ENCODE measurements around the gene HOMER1. TPM values are rescaled to one million over a fixed set of nuclear protein-coding genes. Genes with fewer than 3 reads are reported as not detected.

Gene HOMER1
- total RNA-seq, 2 experiments from 2014 or later, result 10.3 to 13.0 TPM

DNA sequence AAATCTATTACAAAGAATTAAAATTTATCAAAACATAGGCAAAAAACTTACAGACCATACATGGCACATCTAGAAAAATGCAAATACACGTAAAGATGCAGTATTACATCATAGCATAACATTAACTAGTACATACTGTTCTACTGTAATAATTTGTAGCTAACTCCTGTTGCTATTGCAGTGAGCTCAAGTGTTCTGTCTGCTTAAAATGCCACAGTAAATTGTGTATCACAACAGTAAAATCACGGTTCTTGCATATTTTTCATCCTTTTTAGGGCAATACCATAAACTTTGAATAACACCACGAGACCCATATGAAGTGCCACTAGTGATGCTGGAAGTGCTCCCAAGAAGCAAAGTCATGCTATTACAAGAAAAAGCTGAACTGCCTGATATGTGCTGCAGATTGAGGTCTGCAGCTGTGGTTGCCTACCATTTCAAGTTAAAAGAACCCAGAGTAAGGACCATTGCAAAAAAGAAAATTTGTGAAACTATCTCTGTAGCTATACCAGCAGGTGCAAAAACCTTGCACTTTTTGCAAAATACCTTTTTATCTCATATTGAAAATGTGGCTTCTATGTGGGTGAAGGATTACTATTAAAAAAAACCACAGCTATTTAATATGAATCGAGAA lies 14.2 kb downstream of the HOMER1 start:
- ChIA-PET CTCF (interaction anchor here (1.3 kb wide), 1 partner anchor 14 kb away, joined by 4 read pairs; the partner anchor contains the start of gene HOMER1), POLR2A (interaction anchor here (0.6 kb wide), 1 partner anchor 9 kb away, joined by 15 read pairs; no protein-coding TSS in a partner anchor)

DNA sequence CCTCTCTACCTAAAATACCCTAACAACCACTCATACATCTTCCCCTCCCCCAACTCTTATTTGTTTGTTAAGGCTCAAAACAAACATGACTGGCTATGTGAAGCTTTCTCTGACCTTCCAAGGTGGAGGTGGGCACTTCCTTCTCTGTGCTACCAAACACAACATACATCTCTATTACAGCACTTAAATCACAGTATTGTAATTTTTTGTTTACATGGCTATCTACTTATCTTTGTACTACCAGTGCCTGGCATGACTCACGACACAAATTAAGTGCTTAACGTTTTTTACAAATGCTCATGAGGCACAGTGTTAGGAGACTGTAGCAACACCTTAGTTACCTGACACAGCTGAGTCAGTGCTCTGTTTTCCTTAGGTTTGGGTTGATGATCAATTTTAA lies 18.6 kb downstream of the HOMER1 start:
- POLR2A ChIA-PET, result no interaction called here
- CTCF ChIA-PET, result no interaction called here

DNA sequence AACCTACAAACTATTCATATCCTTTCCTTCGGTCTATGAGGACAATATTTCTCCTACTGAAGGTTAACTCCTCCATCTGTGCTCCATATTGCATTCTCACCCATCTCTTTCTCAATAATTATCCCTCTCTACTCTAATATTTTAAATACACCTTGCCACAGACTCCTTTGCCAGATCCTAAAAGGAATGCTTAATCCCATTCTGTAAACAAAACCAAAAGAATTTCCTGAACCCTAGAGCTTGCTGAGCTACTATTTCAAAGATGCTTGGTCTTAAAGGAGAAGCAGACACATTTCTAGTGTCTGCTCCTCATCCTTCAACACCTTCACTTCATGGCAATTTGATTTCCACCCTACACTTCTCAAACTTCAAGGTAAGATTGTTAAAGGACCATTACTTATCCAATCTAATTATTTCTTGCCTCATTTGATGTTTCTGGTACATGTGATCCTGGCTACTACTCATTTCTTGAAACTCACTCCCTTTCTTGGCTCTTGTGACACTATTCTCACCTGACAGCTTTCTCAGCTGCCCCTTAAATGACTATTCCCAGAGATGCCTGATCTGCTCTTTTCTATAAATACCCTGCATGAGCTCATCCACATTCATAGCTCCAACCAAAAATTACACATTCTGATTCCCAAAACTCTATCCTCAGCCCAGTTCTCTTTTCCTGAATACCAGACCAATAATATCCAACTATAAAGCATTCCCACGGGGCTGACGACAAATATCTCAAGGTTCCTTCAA lies 20.2 kb downstream of the HOMER1 start:
- ChIA-PET CTCF (no interaction called here), POLR2A (no interaction called here)

DNA sequence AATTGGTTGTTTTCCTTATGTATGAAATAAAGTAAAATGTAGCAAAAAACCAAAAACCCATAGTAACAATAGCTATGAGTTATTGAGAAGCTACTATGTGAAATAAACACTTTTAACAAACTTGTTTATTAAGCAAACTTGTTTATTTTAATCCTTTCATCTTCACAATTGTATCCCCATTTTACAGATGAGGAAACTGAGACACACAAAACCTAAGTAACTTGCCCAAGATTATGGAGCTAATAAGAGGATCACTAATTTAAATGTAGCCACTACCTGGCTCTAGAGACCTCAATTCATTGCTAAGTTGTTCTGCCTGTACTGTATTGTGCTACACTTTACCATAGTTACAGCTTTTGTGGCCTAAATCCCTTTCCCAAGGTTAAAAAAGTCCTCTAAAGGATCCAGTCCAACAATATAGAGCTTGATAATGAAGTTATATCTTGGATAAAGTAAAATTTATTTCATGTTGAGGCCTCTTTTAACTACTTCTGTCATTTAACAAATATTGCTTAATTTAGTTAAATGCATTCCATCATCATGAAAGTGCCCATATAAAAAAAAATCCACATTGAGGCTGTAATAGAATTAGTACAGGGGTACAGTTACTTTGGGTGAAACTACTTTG lies 22.1 kb downstream of the HOMER1 start:
- ChIA-PET POLR2A (no interaction called here), CTCF (no interaction called here)

DNA sequence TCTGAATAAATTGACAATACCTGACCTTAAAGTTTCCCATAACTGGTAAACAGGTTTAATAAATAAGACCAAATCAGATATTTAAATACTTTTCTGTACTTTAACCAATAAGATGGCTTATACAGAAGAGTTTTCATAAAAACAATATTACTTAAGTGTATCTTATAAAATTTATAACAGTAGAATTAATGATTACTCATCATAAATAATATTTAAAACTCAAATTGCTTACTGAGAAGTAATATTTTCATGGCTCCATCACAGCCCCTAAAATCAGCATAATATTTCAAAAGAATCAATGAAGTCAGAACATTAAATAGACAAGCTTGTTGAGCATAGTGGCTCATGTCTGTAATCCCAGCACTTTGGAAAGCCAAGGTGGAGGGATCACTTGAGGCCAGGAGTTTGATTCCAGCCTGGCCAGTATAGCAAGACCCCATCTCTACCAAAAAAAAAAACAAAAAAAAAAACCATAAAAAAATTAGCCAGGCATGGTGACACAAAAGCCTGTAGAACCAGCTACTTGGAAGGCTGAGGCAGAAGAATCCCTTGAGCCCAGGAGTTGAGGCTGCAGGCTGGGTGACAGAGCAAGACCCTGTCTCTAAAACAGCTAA lies 23.5 kb downstream of the HOMER1 start:
- ChIA-PET POLR2A (no interaction called here), CTCF (no interaction called here)

DNA sequence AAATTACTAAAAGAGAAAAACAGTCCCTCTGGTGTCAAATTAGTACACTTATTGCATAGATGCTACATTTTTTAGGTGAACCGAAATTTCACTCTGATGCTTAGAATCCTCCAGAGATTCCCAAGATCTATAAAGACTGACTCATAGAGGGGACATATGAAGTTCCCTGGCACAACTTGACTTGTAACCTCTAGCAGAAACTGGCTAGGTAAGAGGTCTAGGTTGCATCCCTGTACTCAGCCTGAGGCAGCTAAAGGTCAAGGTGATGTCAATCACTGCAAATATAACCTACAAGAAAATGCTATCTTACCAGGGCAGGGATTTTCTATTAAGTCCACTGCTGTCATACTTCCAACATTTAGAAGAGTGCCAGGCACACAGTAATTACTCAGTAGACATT lies 24.2 kb downstream of the HOMER1 start:
- ChIA-PET POLR2A (no interaction called here), CTCF (no interaction called here)

DNA sequence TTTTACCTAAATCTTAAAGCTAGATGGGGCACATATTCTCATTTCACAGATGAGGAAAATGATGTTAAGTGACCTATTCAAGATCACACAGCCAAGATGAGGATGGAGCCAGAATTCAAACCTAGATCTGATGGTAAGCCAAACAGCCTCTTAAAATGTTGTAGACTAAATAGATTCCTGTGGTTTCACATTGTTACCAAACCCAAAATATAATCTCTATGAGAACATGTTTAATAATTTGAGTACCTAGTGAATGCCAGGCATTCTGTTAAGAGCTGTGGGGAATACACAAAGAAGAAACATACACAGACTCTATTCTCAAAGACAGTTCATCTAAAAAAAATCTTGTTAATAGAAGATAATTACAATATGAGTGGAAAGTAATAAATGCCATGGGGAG lies 25.2 kb downstream of the HOMER1 start:
- ChIA-PET CTCF (no interaction called here), POLR2A (no interaction called here)

DNA sequence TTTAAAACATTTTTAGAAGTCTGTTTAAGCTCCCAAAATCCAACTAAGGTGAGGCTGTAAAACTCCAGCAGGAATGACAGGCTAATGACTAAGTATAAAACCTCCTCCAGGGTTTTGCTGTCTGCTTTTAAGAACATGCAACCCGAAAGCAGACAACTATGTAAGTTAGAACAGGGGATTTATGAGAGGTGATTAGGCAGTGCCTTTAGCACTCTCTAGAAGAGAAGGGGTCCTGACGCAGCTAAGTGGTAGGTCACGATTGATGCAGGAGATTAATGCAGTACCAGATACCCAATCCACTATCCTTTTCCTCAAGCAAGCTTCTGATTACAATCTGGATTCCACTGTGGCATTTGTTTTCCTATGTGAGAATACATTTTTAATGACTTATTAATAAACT lies 25.9 kb downstream of the HOMER1 start:
- POLR2A ChIA-PET, result no interaction called here

DNA sequence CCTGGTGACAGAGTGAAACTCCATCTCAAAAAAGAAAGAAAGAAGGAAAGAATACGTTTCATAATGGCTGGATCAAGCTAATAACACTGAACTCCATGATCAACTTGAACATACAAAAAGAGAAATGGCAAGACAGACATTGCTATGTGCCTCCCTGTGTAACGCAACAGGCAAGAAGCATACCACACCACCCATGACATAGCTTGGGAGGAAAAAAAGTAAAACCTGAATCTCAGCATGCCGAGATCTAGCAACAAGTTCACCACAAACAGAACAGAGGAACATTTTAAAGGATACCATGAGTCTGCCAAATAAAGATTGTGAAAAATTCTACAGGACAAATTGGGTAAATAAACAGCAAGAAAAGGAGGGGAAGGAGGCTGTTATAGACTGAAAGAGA lies 26.7 kb downstream of the HOMER1 start:
- CTCF ChIA-PET, result no interaction called here
- POLR2A ChIA-PET, result no interaction called here

More for the DNA sequence above, 25.9 kb downstream of the HOMER1 start:
- CTCF ChIA-PET, result no interaction called here

DNA sequence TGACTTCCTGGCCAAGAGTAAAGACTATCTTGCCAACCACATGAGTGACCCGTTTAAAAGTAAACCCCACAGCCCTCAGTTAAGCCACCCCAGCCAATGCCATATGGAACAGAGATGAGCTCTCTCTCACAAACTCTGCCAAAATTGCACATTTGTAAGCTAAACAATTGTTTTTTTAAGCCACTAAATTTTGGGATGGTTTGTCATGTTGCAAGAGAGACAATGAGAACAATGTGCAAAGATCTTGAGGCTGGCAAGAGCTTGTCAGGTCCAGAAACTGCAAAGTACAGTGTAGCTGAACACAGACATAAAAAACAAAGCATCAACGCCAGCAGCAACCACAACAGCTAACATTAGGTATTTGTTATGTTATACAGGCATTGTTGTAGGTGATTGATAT lies 27.8 kb downstream of the HOMER1 start:
- CTCF ChIA-PET, result interaction anchor here (1.4 kb wide), 1 partner anchor 41 kb away, joined by 3 read pairs; no protein-coding TSS in a partner anchor
- POLR2A ChIA-PET, result no interaction called here

DNA sequence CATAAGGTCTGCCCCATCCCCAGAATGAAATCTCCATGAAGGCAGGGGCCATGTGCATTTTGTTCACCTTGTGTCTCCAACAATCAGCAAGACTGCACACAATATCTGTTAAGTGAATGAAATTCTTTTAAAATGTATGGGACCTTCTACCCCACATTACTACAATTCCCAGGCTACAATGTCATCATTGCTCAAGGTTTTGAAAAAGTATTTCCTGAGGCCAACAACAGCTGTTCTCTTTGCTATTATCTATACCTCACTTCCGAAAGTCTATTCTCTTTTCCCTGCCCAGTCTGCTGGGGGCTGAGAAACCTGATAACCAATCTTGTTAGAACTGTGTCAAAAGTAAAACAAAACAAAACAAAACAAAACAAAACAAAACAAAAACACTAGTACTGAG lies 29.2 kb downstream of the HOMER1 start:
- POLR2A ChIA-PET, result no interaction called here
- CTCF ChIA-PET, result interaction anchor here (0.8 kb wide), 1 partner anchor 50 kb away, joined by 4 read pairs; no protein-coding TSS in a partner anchor

DNA sequence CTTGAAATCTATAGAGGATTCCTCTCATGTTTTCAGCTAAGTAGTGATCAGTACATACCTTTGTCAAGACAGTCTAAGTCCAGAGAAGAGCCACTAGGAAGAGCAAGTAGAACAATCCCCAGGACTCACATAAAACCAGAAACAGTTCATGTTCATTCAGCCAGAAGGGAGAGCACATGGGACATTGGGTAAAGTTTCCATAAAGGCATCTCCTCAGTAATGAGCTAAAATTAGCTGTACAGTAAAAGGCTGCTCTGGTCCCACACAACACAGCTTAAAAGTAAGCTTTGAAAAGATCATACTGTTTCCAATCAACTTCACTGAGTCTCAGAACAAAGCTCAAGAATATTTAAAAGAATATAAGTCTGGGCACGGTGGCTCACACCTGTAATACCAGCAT lies 32.4 kb downstream of the HOMER1 start:
- ChIA-PET CTCF (no interaction called here), POLR2A (no interaction called here)

DNA sequence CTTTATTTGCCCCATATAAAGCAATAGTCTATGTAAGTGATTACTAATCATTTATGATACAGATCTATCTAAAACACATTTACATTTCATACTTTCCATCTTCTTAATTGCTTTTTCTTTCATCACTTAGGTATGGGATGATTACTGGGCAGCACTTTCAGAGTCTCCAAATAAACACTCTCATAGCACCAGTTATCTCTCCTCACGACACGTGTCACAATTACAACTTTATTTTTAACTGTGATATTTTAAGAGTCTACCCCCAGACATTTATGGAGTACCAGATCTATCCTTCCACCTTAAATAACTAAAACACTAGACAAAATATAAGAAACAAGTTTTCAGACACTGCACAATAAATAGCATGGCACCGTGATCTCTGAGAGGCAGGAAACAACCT lies 32.9 kb downstream of the HOMER1 start:
- POLR2A ChIA-PET, result no interaction called here
- CTCF ChIA-PET, result no interaction called here

DNA sequence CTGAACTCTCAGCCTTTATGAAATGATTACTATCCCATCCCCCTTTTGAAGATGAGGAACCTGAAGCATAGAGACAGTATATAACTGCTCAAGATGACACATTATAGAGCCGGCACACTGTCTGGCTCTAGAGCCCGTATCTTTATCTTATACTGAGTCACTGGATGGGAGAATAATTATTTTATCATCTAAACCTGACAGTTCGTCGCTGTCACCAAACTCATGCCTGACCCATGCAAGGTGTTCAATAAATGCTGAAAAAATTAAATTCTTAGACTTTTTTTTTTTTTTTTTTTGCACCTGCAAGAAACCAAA lies 38.8 kb downstream of the HOMER1 start:
- ChIA-PET CTCF (no interaction called here), POLR2A (no interaction called here)

DNA sequence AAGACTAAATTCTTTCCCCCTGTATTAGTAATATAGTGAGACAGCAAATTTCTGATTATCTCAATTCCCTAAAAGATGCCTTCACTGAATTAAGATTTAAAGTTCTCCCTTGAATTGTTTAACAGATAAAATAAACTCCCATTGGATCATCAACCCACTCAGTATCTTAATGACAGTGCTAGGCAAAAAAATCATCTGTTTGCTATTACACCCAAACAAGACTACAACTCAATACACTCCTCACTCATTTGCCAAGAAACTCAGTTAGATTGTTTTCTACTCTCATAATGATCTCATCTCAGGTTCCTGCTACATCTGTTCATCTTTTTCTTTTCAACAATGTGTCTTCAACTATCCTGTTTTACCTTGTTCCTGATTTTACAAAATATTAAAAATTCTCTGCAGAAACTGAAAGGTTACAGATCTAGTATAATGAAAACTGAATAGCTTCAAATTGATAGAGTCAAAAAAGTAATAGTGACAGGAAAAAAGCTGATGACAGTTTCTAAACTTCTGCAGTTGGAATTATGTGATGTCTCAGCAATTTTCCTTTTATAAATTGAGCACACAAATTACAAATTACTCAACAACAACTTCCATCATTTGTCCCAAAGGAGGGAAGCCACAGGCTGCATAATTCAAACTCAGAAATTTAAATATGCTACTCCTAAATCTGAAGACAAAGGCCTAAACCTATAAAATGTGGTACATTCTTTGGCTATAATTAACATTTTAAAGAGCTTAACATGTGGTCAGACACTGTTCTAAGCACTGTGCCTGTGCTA lies 39.4 kb downstream of the HOMER1 start:
- CTCF ChIA-PET, result no interaction called here
- POLR2A ChIA-PET, result no interaction called here

DNA sequence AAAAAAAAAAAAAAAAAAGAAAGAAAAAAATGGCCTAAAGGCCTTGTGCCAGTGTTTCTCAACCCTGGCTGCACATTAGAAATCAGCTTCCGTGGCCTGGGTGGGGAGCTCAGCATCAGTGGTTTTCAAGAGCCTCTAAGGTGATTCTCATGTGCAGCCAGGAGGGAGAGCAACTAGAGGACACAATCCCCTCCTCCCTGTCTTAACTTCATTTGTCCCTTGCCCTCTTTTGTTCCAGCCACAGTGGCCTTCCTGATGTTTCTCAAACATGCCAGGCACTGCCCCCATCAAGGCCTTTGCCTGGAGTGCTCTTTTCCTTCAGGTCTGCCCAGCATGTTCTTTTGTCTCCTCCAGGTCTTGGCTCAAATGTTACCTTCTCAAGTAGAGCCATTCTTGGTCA lies 42.4 kb downstream of the HOMER1 start:
- ChIA-PET CTCF (no interaction called here), POLR2A (no interaction called here)

DNA sequence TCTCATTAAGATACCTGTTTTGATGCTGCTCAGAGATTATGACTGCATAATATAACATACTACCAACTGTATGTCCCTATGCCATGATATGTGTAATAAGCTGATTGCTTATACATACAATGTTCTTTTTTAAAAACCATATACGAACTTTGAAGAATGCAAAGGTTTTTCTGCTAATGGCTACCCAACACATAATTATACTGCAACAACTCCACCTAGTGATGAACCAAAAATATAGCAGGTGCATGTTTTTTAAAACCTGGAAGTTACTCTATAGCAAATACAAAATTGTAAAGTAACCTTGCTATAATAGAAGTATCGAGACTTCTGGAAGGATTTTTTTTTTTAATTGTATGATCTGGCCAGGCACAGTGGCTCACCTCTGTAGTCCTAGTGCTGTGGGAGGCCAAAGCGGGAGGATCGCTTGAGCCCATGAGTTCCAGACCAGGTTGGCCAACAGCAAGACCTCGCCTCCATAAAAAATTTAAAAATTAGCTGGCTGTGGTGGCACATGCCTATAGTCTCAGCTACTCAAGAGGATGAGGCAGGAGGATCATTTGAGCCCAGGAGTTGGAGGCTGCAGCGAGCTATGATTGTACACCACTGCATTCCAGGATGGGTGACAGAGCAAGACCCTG lies 49.1 kb downstream of the HOMER1 start:
- ChIA-PET POLR2A (no interaction called here), CTCF (interaction anchor here (0.8 to 2.2 kb wide), 4 partner anchors 213 to 436 kb away, joined by 4 to 10 read pairs (median 4); no protein-coding TSS in a partner anchor)

DNA sequence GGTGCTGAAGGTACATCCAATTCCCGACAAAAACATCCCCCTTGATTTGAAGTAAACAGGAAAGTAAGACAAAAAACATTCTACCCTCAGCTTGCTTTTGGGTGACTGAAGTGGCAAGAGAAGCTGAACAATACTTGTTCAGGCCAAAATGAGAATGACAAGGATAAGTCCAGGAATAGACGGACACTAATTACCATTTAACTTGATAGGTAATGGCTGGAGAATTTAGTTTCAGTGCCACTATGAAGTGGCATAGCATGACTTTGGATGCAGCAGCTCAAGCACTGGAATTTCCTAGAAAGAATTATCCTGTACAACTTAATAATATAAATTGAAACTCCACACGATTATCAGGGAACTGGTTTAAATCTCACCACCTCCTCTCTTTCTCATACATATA lies 49.7 kb downstream of the HOMER1 start:
- CTCF ChIA-PET, result interaction anchor here (0.6 to 2.2 kb wide), 4 partner anchors 40 to 436 kb away, joined by 4 to 10 read pairs (median 4); no protein-coding TSS in a partner anchor
- POLR2A ChIA-PET, result no interaction called here

DNA sequence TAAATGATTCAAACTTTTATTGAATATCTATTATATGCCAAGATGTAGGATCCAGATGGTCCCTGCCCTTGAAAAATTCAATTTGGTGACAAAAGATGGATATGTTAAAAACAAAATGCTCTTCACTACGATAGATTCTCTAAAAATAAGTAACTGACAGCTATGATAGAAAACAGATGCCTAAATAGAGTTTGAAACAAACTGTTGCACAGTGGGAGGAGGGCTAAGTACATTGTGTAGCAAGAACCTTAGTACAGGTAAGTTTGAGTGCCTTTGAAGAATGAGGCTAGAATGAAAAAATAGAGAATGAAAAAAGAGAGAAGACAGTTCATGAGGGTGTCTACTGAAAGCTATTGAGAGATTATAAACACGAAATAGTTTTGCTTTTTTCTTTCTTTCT lies 54.3 kb downstream of the HOMER1 start:
- CTCF ChIA-PET, result no interaction called here
- POLR2A ChIA-PET, result no interaction called here
